Measurements from ENCODE around the gene CCK. TPM values are rescaled to one million over a fixed set of nuclear protein-coding genes. Genes with fewer than 3 reads are reported as not detected.

Gene CCK
- total and polyA plus RNA-seq, 2 experiments from 2014 or later = 0.97 TPM; not detected in 1

DNA sequence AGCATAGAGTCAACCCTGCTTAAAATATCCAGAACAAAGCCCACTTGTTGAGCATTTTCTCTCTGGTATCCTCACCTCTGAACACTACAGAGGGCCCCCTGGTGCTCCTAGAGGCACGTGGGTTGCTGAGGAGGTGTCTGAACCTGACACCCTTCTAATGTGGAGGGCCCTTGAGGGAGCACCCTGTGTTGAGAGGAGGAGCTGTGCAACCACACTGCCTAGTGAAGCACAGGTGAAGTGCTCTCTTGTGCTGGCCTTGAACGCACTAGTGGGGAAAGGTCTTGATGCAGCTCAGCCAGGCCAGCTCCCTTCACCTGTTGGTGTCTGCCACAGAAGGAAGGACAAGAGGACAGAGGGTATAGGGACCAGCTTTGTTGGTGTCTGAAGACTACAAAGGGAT is 51.9 kb downstream of the CCK start:
- H3K36me3 ChIP-seq (ENCODE audit: low read depth) = peaks cover 6% of the 10 kb centered on the region; the same call in 1 of the 2 replicates
- no peaks in the 10 kb centered on the region for H3K79me2 ChIP-seq (ENCODE audit: insufficient read depth)
- no peak overlapping the region for H2AFZ ChIP-seq
- no peaks in the 10 kb centered on the region for H3K27me3 ChIP-seq (replicated peaks; ENCODE audit: insufficient read depth)
- in situ Hi-C loops (cut with MboI) = no loop called here
- no peaks in the 10 kb centered on the region for H3K9me3 ChIP-seq (ENCODE audit: low read depth)
- no peak overlapping the region for H3K27ac ChIP-seq
- no peaks in the 10 kb centered on the region for H3K9me2 ChIP-seq (ENCODE audit: insufficient read depth)
- H3K4me1 ChIP-seq (ENCODE audit: insufficient read depth) = peaks cover 17% of the 10 kb centered on the region
- no peak overlapping the region for H3K4me3 ChIP-seq
- no peaks in the 10 kb centered on the region for H4K20me1 ChIP-seq (ENCODE audit: insufficient read depth)
- no peak overlapping the region for H3K9ac ChIP-seq
- H3F3A ChIP-seq (ENCODE audit: insufficient read depth) = peaks cover 5% of the 10 kb centered on the region; the same call in 1 of the 2 replicates
- TF ChIP-seq EZH2 (IDR thresholded peaks at IDR 0.05; ENCODE audit: insufficient read depth, poor library complexity, severe bottlenecking) (no peak), EZH2phosphoT487 (IDR thresholded peaks at IDR 0.05; ENCODE audit: insufficient read depth, low read depth) (no peak)
- no peak overlapping the region for H3K4me2 ChIP-seq (ENCODE audit: unreplicated experiment)
- WGBS, 2 experiments (ENCODE audit: low coverage in 1 of 2, low lambda C conversion rate in 2 of 2, missing lambda C conversion rate in 2 of 2) = 67 to 69% methylated on average over 2 of the region's 2 CpGs
- no peak for DNase-seq

DNA sequence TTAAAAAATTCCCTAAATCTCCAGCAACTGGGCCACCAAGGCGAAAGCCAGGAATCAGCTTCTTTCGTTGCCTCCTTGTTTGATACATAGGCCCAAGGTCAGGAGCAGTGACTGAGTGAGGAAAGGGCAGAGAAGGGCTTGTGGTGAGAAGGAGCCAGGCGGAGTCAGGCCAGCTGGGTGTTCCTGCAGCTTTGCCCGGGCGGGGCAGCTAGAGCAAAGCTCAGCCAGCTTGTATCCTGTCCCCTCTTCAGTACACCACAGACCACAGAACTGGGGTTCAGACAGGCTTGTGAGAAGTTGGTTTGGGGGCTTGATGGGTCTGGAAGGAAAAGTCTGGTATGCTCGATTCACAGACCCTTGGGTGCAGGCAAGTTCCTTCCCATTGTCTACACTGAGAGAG is 52.6 kb downstream of the CCK start:
- H3K27ac ChIP-seq = no peak overlapping the region
- peaks cover 5% of the 10 kb centered on the region; the same call in 1 of the 2 replicates for H3F3A ChIP-seq (ENCODE audit: insufficient read depth)
- no peaks in the 10 kb centered on the region for H3K9me2 ChIP-seq (ENCODE audit: insufficient read depth)
- no peaks in the 10 kb centered on the region for H4K20me1 ChIP-seq (ENCODE audit: insufficient read depth)
- no peaks in the 10 kb centered on the region for H3K79me2 ChIP-seq (ENCODE audit: insufficient read depth)
- H3K9ac ChIP-seq = no peak overlapping the region
- TF ChIP-seq EZH2 (IDR thresholded peaks at IDR 0.05; ENCODE audit: insufficient read depth, poor library complexity, severe bottlenecking) = no peak
- no peak for TF ChIP-seq EZH2phosphoT487 (IDR thresholded peaks at IDR 0.05; ENCODE audit: insufficient read depth, low read depth)
- no peak overlapping the region for H2AFZ ChIP-seq
- no peaks in the 10 kb centered on the region for H3K9me3 ChIP-seq (ENCODE audit: low read depth)
- H3K4me1 ChIP-seq (ENCODE audit: insufficient read depth) = peaks cover 17% of the 10 kb centered on the region
- no peak for DNase-seq
- H3K4me3 ChIP-seq = no peak overlapping the region
- H3K36me3 ChIP-seq (ENCODE audit: low read depth) = peaks cover 6% of the 10 kb centered on the region; the same call in 1 of the 2 replicates
- H3K4me2 ChIP-seq (ENCODE audit: unreplicated experiment) = no peak overlapping the region
- WGBS, 2 experiments (ENCODE audit: low coverage in 1 of 2, low lambda C conversion rate in 2 of 2, missing lambda C conversion rate in 2 of 2) = 91 to 92% methylated on average over 6 of the region's 6 CpGs
- in situ Hi-C loops (cut with MboI) = no loop called here
- H3K27me3 ChIP-seq (replicated peaks; ENCODE audit: insufficient read depth) = no peaks in the 10 kb centered on the region

DNA sequence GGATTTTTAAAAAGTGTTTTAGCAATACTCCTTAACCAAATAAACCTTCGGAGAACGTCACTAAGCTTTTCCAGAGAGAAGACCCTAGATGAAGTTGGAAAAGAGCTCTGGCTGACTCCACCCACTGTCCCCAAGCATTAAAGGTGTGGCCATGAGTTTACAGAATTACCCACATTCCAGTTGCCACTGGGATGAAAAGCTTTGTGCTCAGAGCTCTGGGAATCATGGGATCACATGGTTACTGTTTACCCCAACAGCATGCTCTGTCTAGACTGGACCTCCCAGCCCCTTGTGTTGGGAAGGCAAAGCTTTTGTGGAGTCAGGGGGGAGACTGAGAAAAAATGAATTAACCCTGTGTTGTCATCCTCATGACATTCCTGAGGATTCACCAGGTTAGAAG is 55.3 kb downstream of the CCK start:
- in situ Hi-C loops (cut with MboI) = no loop called here
- Histone ChIP-seq H3K36me3 (ENCODE audit: low read depth) (peaks cover 6% of the 10 kb centered on the region; the same call in 1 of the 2 replicates), H3K9me2 (ENCODE audit: insufficient read depth) (no peaks in the 10 kb centered on the region)

DNA sequence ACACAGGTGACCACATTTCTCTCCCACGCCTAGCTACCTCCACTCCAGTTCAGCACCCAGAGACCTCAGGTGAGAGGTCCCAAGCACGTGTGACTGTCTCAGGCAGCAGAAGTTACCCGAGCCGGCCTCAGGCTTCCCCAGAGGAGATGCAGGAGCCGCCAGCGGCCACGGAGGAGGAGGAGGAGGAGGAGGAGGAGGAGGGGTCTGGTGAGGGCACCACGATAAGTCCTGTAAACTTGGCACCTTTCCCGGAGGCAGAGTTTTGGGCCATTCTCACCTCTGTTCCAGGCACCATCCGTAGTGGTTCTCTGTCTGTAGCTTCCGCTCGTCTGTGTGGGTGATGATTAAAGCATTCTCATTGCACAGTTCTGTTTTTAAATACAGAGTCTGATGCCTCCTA is 56.1 kb downstream of the CCK start:
- Histone ChIP-seq H3K79me2 (ENCODE audit: insufficient read depth) (no peaks in the 10 kb centered on the region), H3K4me2 (ENCODE audit: unreplicated experiment) (no peak overlapping the region), H3K9me2 (ENCODE audit: insufficient read depth) (no peaks in the 10 kb centered on the region), H3K9ac (no peak overlapping the region), H3K4me3 (no peak overlapping the region), H4K20me1 (ENCODE audit: insufficient read depth) (no peaks in the 10 kb centered on the region), H3K4me1 (ENCODE audit: insufficient read depth) (peaks cover 6% of the 10 kb centered on the region; the same call in 1 of the 2 replicates), H3K9me3 (ENCODE audit: low read depth) (no peaks in the 10 kb centered on the region), H3K36me3 (ENCODE audit: low read depth) (peaks cover 10% of the 10 kb centered on the region; the same call in 1 of the 2 replicates), H3K27ac (no peak overlapping the region), H3K27me3 (replicated peaks; ENCODE audit: insufficient read depth) (no peaks in the 10 kb centered on the region), H3F3A (ENCODE audit: insufficient read depth) (no peaks in the 10 kb centered on the region; the same call in 1 of the 2 replicates), H2AFZ (no peak overlapping the region)
- in situ Hi-C loops (cut with MboI) = no loop called here
- TF ChIP-seq EZH2 (IDR thresholded peaks at IDR 0.05; ENCODE audit: insufficient read depth, poor library complexity, severe bottlenecking) (no peak), EZH2phosphoT487 (IDR thresholded peaks at IDR 0.05; ENCODE audit: insufficient read depth, low read depth) (no peak)
- 80 to 95% methylated on average over 6 to 12 of the region's 12 CpGs for WGBS, 2 experiments (ENCODE audit: low coverage in 1 of 2, low lambda C conversion rate in 2 of 2, missing lambda C conversion rate in 2 of 2)
- DNase-seq = no peak

More for the DNA sequence above, 55.3 kb downstream of the CCK start:
- peaks cover 9% of the 10 kb centered on the region; the same call in 1 of the 2 replicates for H3K4me1 ChIP-seq (ENCODE audit: insufficient read depth)
- DNase-seq = no peak
- no peaks in the 10 kb centered on the region for H3K9me3 ChIP-seq (ENCODE audit: low read depth)
- H3K4me3 ChIP-seq = no peak overlapping the region
- TF ChIP-seq EZH2 (IDR thresholded peaks at IDR 0.05; ENCODE audit: insufficient read depth, poor library complexity, severe bottlenecking) (no peak), EZH2phosphoT487 (IDR thresholded peaks at IDR 0.05; ENCODE audit: insufficient read depth, low read depth) (no peak)
- WGBS, 2 experiments (ENCODE audit: low coverage in 1 of 2, low lambda C conversion rate in 2 of 2, missing lambda C conversion rate in 2 of 2) = 36 to 37% methylated on average over 2 of the region's 2 CpGs
- H4K20me1 ChIP-seq (ENCODE audit: insufficient read depth) = no peaks in the 10 kb centered on the region
- no peaks in the 10 kb centered on the region for H3K27me3 ChIP-seq (replicated peaks; ENCODE audit: insufficient read depth)
- H3K9ac ChIP-seq = no peak overlapping the region
- no peak overlapping the region for H3K4me2 ChIP-seq (ENCODE audit: unreplicated experiment)
- no peak overlapping the region for H3K27ac ChIP-seq
- no peaks in the 10 kb centered on the region; the same call in 1 of the 2 replicates for H3F3A ChIP-seq (ENCODE audit: insufficient read depth)
- no peak overlapping the region for H2AFZ ChIP-seq
- no peaks in the 10 kb centered on the region for H3K79me2 ChIP-seq (ENCODE audit: insufficient read depth)

Small RNA genes lying within 50 kb of the gene (small RNA-seq; reads per million reads assigned to genes)
- gene RNU4-78P (ENCODE audit: low read depth, low replicate concordance) = not detected

Other genes starting within 250 kb of the CCK start
- gene TRAK1, start 174.8 kb downstream of the CCK start, total RNA-seq (2014; rRNA removed; shearing (Covaris generic)) = 41.5 and 51.0 TPM in 2 replicates
- gene TRAK1, start 174.8 kb downstream of the CCK start, polyA plus RNA-seq (2016; fragmentation: Nextera tagmentation; extraction: Ambion mirVana) = 13.6 and 13.7 TPM in 2 replicates
- gene LYZL4, start 144.4 kb upstream of the CCK start, total RNA-seq (2014; rRNA removed; shearing (Covaris generic)) = not detected in 2 replicates
- not detected in 2 replicates for gene LYZL4, start 144.4 kb upstream of the CCK start, polyA plus RNA-seq (2016; fragmentation: Nextera tagmentation; extraction: Ambion mirVana)
- not detected in 2 replicates for gene VIPR1, start 236.5 kb upstream of the CCK start, total RNA-seq (2014; rRNA removed; shearing (Covaris generic))
- not detected in 2 replicates for gene VIPR1, start 236.5 kb upstream of the CCK start, polyA plus RNA-seq (2016; fragmentation: Nextera tagmentation; extraction: Ambion mirVana)

All from GM23248 (cell line).